ENCODE results near the gene SCLY.

SCLY gene

DNA sequence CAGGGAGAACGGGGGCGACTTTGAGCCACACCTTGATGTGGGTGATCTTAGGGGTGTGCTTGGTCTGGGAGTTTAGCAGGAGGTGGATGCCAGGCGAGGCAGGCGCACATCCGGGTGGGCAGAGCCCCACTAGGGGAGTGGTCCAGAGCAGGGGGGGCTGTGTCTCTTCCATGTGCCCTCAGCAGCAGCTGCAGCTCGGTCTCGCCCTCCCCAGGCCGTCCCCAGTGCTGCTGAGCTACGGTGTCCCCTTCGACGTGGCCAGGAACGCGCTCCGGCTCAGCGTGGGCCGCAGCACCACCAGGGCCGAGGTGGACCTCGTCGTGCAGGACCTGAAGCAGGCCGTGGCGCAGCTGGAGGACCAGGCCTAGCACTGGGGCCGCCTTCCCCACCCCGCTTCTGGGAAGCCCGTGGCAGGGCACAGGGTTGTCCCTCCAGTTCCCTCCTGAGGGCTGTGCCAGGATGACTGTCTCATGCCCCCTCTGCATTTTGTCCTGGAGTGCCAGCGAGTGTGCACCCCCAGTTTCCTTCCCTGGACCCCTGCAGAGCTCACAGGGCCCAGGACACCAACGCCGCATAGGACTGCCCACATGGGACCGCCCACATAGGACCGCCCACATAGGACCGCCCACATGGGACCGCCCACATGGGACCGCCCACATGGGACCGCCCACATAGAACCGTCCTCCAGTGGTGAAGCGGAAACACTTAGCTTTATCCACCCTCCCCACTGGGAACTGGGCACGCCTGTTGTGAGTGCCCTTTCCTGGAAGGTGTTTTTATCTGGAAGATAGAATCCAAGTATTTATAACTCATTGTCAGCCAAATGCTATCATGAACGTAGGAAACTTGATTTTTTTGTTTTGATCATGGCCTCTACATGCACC, 37.4 kb downstream of the SCLY start:
- no peak for DNase-seq (ENCODE audit: low spot score)

DNA sequence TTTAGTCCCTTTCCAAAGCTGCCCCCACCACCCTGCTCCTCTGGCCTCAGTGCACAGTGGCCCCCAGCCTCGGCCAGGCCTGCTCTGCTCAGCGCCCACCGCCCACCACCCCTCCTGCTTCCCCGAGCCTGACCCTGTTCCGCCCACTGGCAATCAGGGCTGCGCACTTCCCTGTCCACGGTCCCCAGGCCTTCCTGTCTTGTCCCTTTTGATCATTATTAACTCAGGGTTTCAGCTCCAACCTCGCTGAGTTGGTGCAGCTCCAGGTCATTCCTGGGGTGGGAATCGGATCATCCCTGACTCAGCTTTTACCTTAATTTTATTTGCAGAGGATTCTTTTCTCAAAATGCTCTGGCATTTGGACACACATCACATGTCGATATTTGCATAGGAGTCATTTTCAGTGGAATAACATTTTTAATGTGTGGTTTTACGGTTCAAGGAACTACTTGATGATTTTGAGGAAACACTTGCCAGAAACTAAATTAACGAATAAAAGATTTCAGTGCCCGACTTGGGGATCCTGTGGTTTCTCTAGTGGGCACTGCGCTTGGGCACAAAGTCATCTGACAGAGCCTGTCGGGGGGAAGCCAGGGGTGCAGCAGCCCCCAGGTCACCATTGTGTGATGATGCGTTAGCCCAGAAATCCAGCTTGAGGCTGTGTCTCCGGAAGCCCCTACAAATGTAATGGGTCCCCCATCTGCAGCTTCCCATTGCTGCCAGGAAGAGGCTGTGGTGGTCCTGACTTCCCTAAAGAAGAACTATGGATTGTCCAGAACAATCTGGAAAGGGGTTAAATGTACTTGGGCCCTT, 38.3 kb downstream of the SCLY start:
- no peak for DNase-seq (ENCODE audit: low spot score)

DNA sequence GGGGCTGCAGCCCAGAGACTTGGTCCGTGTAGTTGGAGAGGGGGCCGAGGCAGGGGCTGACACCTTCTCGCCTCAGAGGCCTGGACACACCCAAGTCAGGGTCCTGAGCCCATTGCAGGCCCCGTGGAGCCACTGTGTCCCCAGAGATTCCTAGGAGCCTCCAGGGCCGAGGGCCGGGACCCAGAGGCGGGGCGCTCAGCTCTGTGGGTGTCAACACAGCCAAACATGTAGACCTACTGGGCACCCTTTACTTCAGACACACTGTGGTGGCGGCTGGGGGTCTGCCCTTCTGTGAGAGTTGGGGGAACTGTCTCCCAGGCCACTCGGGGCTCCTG, 38.9 kb downstream of the SCLY start:
- DNase-seq (ENCODE audit: low spot score) = no peak

GRCh38 chr2:238100049-238100820, 39.4 kb downstream of the SCLY start, which contains the start of gene ESPNL:
ESPNL (plus strand) TSS chr2:238100340; CDS start chr2:238100420, 80 bp downstream.
- no peak for DNase-seq (ENCODE audit: low spot score)

GRCh38 chr2:238100821-238101771, 40.3 kb downstream of the SCLY start:
- DNase-seq (ENCODE audit: low spot score) = no peak

GRCh38 chr2:238101891-238102841, 41.4 kb downstream of the SCLY start:
- no peak for DNase-seq (ENCODE audit: low spot score)

GRCh38 chr2:238102865-238103264, 42.1 kb downstream of the SCLY start:
- no peak for DNase-seq (ENCODE audit: low spot score)

DNA sequence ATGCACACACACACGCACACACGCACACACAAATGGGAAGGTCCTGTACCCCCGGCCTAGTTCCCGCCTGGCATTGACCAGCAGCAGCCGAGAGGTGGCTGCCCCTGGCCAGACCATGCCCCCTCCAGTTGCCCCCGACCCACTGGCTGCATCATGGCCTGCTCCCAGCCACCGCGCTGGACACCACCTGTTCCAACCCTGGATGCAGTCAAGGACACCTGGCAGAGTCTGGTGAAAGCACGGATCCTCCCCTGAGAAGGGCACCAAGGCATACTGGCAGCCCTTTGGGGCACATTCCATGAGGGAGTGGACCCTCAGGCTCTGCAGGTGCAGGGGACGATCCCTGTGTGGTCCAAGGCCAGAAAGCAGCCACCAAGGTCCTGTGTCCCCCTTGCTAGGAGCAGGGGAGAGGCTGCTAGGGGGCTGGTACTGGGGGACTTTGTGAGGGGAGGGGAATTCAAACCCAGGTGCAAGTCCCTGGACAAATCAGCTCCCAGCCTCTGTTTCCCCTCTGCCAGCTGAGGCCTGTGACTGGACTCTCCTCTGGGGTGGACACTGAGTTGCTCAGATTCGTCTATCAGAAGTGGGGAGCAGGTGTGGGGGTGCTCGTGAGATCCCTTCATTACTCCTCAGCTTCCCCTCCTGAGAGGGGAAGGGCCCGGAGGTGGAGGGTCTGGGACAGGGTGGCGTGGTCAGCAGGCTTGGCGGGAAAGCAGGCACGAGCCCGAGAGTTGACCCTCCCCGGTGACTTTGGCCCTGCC, 42.8 kb downstream of the SCLY start:
- no peak for DNase-seq (ENCODE audit: low spot score)

GRCh38 chr2:238104226-238104690, 43.5 kb downstream of the SCLY start:
- no peak for DNase-seq (ENCODE audit: low spot score)

GRCh38 chr2:238104691-238105371, 44.0 kb downstream of the SCLY start:
- no peak for DNase-seq (ENCODE audit: low spot score)

- DNase-seq (ENCODE audit: low spot score) = no peak
Observed at GRCh38 chr2:238105506-238106338, 44.9 kb downstream of the SCLY start.

DNA sequence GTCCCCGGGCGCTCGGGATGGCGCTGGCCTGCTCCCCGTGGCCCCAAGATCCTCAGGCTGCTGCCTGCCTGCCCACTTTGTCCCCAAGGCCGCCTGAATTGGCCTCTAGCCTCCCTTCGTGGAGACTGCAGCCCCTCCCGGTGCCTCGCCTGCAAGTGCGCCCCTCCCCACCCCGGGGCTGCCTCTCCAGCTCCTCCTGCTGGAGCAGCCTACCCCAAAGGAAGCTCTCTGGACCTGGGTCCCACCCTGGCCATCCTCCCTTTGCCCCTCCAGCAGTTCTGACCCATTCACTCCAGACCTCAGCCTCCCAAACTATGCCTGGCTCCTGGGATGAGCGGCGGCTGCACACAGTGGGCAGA, 45.5 kb downstream of the SCLY start:
- no peak for DNase-seq (ENCODE audit: low spot score)

GRCh38 chr2:238106698-238107524, 46.1 kb downstream of the SCLY start:
- no peak for DNase-seq (ENCODE audit: low spot score)

DNA sequence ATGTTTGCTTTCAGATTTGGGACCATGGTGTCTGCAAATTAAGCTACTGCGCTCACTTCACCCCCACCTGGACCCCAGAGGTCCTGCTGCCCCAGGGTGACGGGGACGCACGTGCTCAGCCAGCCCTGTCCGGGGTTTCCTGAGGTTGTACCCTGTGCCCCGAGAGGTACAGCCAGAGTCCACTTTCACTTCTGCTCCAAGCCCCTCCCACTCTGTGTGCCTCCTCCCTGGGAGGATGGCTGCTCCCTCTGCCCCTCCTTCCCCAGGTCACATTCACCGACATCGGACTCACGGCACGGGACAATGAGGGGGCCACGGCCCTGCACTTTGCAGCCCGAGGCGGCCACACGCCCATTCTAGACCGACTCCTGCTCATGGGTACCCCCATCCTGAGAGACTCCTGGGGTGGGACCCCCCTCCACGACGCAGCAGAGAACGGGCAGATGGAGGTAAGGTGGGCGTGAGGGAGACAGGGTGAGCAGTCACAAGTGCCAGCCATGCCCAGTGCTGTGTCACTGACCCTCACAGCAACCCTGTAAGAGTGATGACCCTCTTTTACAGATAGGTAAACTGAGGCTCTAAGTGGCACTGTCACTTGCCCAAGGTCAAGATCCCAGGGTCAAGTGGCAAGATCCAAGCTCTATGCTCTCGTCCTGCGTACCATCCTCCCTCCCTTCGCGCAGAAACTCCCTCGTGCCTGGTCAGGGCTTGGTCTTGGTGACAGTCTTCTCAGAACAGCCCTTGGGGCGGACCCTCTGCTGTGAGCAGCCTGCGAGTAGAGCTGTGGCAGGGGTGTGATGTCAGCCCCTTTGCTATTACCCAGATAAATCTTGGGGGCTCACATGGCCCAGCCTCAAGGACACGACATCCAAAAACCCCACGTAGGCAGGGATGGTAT, 47.0 kb downstream of the SCLY start:
- no peak for DNase-seq (ENCODE audit: low spot score)

DNA sequence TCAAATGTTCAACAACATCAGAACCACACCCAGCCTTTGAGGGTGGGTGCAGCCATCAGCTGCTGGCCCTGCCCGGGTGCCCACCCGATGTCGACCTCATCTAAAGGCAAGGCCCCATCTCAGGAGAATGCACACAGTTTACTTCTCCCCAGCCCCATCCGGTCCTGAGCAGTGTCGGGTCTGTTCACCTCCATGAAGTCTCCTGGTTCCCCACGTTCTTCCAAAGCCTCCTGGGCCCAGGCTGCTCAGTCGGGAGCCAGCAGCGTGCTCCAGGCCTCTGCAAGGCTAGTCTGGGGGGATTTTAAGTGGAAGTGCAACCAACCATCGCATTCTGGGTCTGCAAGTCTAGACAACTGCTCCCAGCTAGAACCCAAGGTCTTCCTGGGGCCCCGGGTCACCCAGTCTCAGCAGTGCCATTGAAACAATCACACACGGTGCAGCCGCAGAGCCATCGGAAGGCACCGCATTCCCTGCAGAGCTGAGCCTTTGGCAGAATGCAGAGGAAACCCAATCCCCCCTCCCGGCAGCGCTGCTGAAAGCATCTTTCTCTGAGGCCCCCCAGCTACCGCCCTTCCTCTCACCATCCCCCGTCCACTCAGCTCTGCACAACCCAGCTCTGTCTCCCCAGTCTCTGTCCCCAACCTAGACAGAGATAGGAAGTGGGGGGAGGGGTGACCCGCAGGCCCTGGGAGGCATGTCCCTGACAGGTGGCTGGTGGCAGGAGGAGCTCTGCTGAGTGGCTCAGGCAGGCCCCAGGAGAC, 47.8 kb downstream of the SCLY start:
- DNase-seq (ENCODE audit: low spot score) = no peak
